Pancreas (tissue), 10 donors: Measurements from ENCODE around the gene FRMPD3. TPM values are rescaled to one million over a fixed set of nuclear protein-coding genes. Genes with fewer than 3 reads are reported as not detected.

Source experiments
- ATAC-seq, 4 donors: fragments of 200-7000 bp; cut with Tn5 transposase; one replicate each; pipeline versions ENCODE4 v1.8.0 to v1.9.1; 2020; ENCODE audit warnings: mild to moderate bottlenecking in 4 of 4, moderate library complexity in 4 of 4
- DNase-seq, 6 donors: peaks; one replicate each; pipeline ENCODE4 v3.0.0-alpha.2; 2020
- FAIRE-seq: peaks from 2 replicates; lab custom pipeline; 2012; peaks lifted over from hg19 to GRCh38; lab: Jason Lieb, UNC
- H3K27ac ChIP-seq, 4 donors: fragments of 200-600 bp; sonication (generic); 1 replicate in 3 of 4; 2 replicates in 1 of 4; pipeline versions ENCODE4 v1.5.0 to v1.8.0; 2020
- H3K27me3 ChIP-seq, 4 donors: fragments of 200-600 bp; one replicate each; pipeline ENCODE4 v1.8.0; 2021
- H3K36me3 ChIP-seq, 3 donors: fragments of 200-600 bp; sonication (generic) in 1 of 3; one replicate each; pipeline versions ENCODE4 v1.5.0 to v1.8.0; 2020 to 2021
- H3K4me1 ChIP-seq, 3 donors: fragments of 200-600 bp; one replicate each; pipeline ENCODE4 v1.8.0; 2021
- H3K4me3 ChIP-seq, 4 donors: fragments of 200-600 bp; sonication (generic) in 2 of 4; one replicate each; pipeline versions ENCODE4 v1.5.0 to v1.8.0; 2020 to 2021
- H3K9me3 ChIP-seq, 4 donors: fragments of 200-600 bp; one replicate each; pipeline ENCODE4 v1.8.0; 2021
- CTCF ChIP-seq, 4 donors: fragments of 200-600 bp; sonication (generic) in 3 of 4; IDR thresholded peaks; one replicate each; pipeline versions ENCODE4 v1.5.0 to v1.8.0; 2021; ENCODE audit warnings: antibody characterized with exemption in 4 of 4
- WGBS, 2 donors: extraction: QIAGEN DNeasy Blood & Tissue Kit; methylation state at CpG; one replicate each; pipeline ENCODE4 v1.1.7; 2013; 5-methylcytosine and 5-hydroxymethylcytosine counted together
- intact Hi-C, 3 donors: fragments of 100-400 bp; cut with DNase I; formaldehyde crosslinking; loops; one replicate each; pipeline versions ENCODE4 v1.11.1 to v1.14.2; 2022
- polyA plus RNA-seq, 2 donors: library from polyadenylated mRNA; stranded (reverse); fragments of 200-250 nt; gene quantifications; one replicate each; pipeline ENCODE4 v1.2.3, GENCODE V29; 2013
- total RNA-seq, 6 donors: library from RNA; stranded (reverse); fragmentation: NEBNext Ultra II Directional in 4 of 6; extraction: Animal tissue kit (Norgen Biotek cat#: 25700) in 4 of 6; gene quantifications; one replicate each; pipeline versions ENCODE4 v1.2.1 to v1.2.4, GENCODE V29; 2021 to 2023
- donor health status: healthy with polysubstance abuse.
- donor health status: DM: no; HTN: no; CAD: no; lungs with moderate emphysema.
- donor health status: DM: no; HTN: no; CAD: no.
- donor health status: control.
- donor health status: control.
- donor health status: Bipolar disorder and iron deficiency.
- donor health status: DM: yes; HTN: yes; CAD: no.
- donor health status: DM: no; HTN: no; CAD: no.
- donor health status: DM: no; HTN: no; CAD: no.
- donor health status: DM: yes; HTN: yes; CAD: no.

Gene FRMPD3
- total and polyA plus RNA-seq, 8 donors, result 0.05 to 1.1 (median 0.15) TPM

GRCh38 chrX:107484002-107484726, 34.7 kb downstream of the FRMPD3 start:
- no peak for FAIRE-seq
- H3K9me3 ChIP-seq, result no peaks in the 10 kb centered on the region
- no peak for ATAC-seq

GRCh38 chrX:107485013-107485412, 35.6 kb downstream of the FRMPD3 start:
- Histone ChIP-seq H3K27me3 (peaks cover 0 to 6% (median 2%) of the 10 kb centered on the region in 4 donors), H3K36me3 (no peaks in the 10 kb centered on the region), H3K27ac (no peak overlapping the region), H3K9me3 (no peaks in the 10 kb centered on the region), H3K4me1 (no peaks in the 10 kb centered on the region), H3K4me3 (no peak overlapping the region)
- TF ChIP-seq CTCF (IDR thresholded peaks at IDR 0.05), result no peak
- no peak for ATAC-seq
- intact Hi-C loops, result no loop called here
- no peak for FAIRE-seq
- no peak for DNase-seq
- WGBS, 2 donors, result 62 to 73% methylated on average over 6 of the region's 6 CpGs

More at GRCh38 chrX:107484002-107484726, 34.7 kb downstream of the FRMPD3 start:
- peaks cover 0 to 6% (median 2%) of the 10 kb centered on the region in 4 donors for H3K27me3 ChIP-seq
- no peak overlapping the region for H3K27ac ChIP-seq
- H3K36me3 ChIP-seq, result no peaks in the 10 kb centered on the region
- WGBS, 2 donors, result 60 to 64% methylated on average over 8 of the region's 8 CpGs
- intact Hi-C loops, result no loop called here
- no peaks in the 10 kb centered on the region for H3K4me1 ChIP-seq
- no peak for DNase-seq
- no peak for TF ChIP-seq CTCF (IDR thresholded peaks at IDR 0.05)
- H3K4me3 ChIP-seq, result no peak overlapping the region

- FAIRE-seq (no peak), ATAC-seq (no peak), DNase-seq (no peak)
- WGBS, 2 donors, result 85% methylated on average over 2 of the region's 2 CpGs
- no peaks in the 10 kb centered on the region for H3K36me3 ChIP-seq
- no peak for TF ChIP-seq CTCF (IDR thresholded peaks at IDR 0.05)
- no peak overlapping the region for H3K4me3 ChIP-seq
- no peak overlapping the region for H3K27ac ChIP-seq
- peaks cover 0 to 5% (median 0%) of the 10 kb centered on the region in 4 donors for H3K27me3 ChIP-seq
- intact Hi-C loops, result no loop called here
- no peaks in the 10 kb centered on the region for H3K4me1 ChIP-seq
- H3K9me3 ChIP-seq, result no peaks in the 10 kb centered on the region
Observed at GRCh38 chrX:107493141-107493540, 43.7 kb downstream of the FRMPD3 start.

GRCh38 chrX:107496786-107497185, 47.3 kb downstream of the FRMPD3 start:
- Histone ChIP-seq H3K27me3 (peaks cover 0 to 8% (median 2%) of the 10 kb centered on the region in 4 donors), H3K4me1 (no peaks in the 10 kb centered on the region), H3K36me3 (no peaks in the 10 kb centered on the region), H3K4me3 (no peak overlapping the region), H3K27ac (no peak overlapping the region), H3K9me3 (no peaks in the 10 kb centered on the region)
- no peak for TF ChIP-seq CTCF (IDR thresholded peaks at IDR 0.05)
- DNase-seq (no peak), FAIRE-seq (no peak), ATAC-seq (no peak)
- intact Hi-C loops, result no loop called here
- 69 to 72% methylated on average over 3 of the region's 3 CpGs for WGBS, 2 donors

Other genes with a start within 250 kb of the FRMPD3 start
- 1 to 10 TPM; 2.6 to 4.2 (median 3.2) TPM for gene NUP62CL, start 243.2 kb upstream of the FRMPD3 start, total RNA-seq
- 1 to 10 TPM; 2.6 to 2.7 TPM for gene NUP62CL, start 243.2 kb upstream of the FRMPD3 start, polyA plus RNA-seq
- gene DNAAF6, start 243.0 kb upstream of the FRMPD3 start, total RNA-seq, result not detected
- gene DNAAF6, start 243.0 kb upstream of the FRMPD3 start, polyA plus RNA-seq, result not detected
- gene PRPS1, start 178.9 kb downstream of the FRMPD3 start, total RNA-seq, result 10 to 100 TPM in 4 of 6 donors, 1 to 10 TPM in 2; 8.5 to 19.4 (median 14.1) TPM
- gene PRPS1, start 178.9 kb downstream of the FRMPD3 start, polyA plus RNA-seq, result 10 to 100 TPM in 1 of 2 donors, 1 to 10 TPM in 1; 5.9 to 22.8 TPM